Renal cortical epithelial cell (primary cell): ENCODE measurements around the gene LCT. TPM values are rescaled to one million over a fixed set of nuclear protein-coding genes. Genes with fewer than 3 reads are reported as not detected.
"Not testable (repeated sequence)": the region's sequence is repeated elsewhere in the genome, so short reads cannot be mapped to it uniquely, and the experiment has no call there.

Experiments used
- DNase-seq: peaks from one replicate; pipeline ENCODE4 v3.0.0-alpha.2; 2011; ENCODE audit warnings: low read depth
- total RNA-seq: library from RNA; depleted of rRNA; stranded (reverse); fragments of >200 nt; gene quantifications from 2 replicates; pipeline ENCODE4 v1.2.3, GENCODE V29; 2014

Gene LCT
- total RNA-seq, 1 donor from 2014 or later: not detected

- peak; percentile 52 for DNase-seq
Measured at GRCh38 chr2:135797497-135798274, 39.3 kb downstream of the LCT start.

GRCh38 chr2:135796606-135797005 is 40.4 kb downstream of the LCT start:
- DNase-seq: no peak

DNA sequence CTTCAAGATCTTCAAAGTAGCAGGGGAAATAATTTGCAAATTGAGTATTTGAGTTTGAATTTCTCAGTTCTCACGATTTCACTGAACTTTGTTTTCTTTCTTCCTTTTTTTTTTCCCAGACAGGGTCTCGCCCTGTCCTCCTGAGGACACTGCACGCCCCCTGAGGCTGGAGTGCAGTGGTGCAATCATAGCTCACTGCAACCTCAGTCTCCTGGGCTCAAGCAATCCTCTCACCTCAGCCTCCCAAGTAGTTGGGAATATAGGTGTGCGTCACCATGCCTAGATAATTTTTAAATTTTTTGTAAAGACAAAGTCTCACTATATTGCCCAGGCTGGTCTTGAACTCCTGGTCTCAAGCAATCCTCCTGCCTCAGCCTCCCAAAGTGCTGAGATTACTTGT is 41.3 kb downstream of the LCT start:
- not testable (repeated sequence) for DNase-seq

DNA sequence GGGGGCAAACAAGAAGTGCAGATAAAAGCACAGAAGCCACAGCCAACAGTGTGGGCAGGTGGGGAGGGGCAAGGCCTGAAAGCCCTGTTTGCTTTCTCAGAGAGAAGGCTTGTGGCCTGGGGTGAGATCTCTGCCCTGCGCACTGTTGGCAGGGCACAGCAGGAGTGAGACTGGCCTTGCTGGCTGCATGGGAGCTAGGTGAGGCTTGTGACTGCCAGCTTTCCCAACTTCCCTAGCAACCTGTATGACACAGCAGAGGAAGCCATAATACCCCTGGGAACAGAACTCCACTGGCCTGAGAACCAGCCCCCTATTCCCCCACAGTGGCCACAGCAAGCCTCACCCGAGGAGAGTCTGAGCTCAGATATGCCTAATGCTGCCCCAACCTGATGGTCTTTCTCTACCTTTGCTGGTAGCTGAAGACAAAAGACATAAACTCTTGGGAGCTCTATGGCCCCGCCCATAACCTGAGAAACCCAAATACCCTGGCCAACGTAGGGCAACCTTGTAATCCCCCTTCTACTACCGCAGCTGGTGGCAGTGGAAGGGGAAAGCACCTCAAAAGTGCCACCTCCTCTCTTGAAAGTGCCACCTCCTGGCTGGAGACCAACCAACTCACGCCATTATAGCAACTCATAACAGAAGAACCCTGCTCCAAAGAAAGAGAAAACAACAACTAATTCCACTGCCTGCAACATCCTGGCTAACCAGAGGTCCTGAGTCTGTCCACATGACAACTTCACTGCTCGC is 44.4 kb downstream of the LCT start:
- DNase-seq: no peak

- peak; percentile 64 for DNase-seq
Measured at GRCh38 chr2:135791418-135792190, 45.4 kb downstream of the LCT start.

- DNase-seq: no peak
Measured at GRCh38 chr2:135790423-135790822, 46.6 kb downstream of the LCT start.

GRCh38 chr2:135786823-135787222 is 50.2 kb downstream of the LCT start:
- peak; percentile 91 for DNase-seq

GRCh38 chr2:135785032-135785431 is 52.0 kb downstream of the LCT start:
- no peak for DNase-seq

GRCh38 chr2:135783439-135783838 is 53.5 kb downstream of the LCT start:
- DNase-seq: peak; percentile 12

- no peak for DNase-seq
Measured at GRCh38 chr2:135782231-135782630, 54.8 kb downstream of the LCT start.

GRCh38 chr2:135776367-135776766 is 60.6 kb downstream of the LCT start:
- DNase-seq: no peak

DNA sequence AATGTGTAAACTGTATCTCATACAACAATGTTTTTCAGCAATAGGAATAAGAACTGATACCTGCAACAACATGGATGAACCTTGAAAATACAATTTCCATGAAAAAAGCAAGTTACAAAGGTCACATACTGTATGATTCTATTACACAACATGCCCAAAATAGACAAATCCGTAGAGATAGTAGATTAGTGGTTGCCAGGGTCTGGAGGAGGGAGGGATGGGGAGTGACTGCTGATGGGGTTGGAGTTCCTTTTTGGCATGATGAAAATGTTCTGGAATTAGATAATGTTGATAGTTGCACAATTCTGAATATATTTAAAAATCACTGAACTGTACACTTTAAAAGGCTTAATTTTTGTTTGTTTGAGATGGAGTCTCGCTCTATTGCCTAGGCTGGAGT is 61.6 kb downstream of the LCT start:
- DNase-seq: no peak

- DNase-seq: no peak
Measured at GRCh38 chr2:135773917-135774316, 63.1 kb downstream of the LCT start.

GRCh38 chr2:135773319-135773718 is 63.7 kb downstream of the LCT start:
- DNase-seq: no peak

DNA sequence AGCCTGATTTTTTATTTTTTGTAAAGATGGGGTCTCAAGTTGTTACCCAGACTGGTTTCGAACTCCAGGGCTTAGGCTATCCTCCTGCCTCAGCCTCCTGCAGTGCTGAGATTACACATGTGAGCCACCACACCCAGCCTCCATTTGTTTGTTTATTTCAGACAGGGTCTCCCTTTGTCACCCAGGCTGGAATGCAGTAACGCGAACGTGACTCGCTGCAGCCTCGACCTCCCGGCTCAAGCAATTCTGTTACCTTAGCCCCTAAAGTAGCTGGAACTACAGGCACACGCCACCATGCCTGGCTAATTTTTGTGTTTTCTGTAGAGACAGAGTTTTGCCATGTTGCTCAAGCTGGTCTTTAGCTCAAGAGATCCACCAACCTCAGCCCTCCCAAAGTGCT is 68.1 kb downstream of the LCT start:
- no peak for DNase-seq

DNA sequence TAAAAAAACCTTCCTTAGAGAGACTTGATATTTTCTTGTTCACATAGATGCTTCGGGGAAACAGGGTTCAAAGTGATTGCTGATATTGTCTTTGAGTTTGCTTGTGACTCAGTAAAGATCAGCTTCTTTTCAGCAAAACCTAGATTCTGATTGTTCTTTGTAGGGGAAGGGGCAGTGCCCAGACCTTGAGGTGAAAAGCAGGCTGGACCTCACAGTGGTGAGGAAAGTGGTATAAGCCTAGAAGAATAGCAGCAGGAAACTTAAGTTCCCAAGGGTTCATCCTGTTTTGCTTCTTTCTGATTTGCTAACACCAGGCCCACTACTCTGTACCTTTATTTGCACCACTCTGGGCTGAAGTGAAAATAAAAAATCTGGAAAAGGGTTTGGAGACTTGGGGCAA is 74.5 kb downstream of the LCT start:
- no peak for DNase-seq

GRCh38 chr2:135762022-135762421 is 75.0 kb downstream of the LCT start:
- DNase-seq: no peak

DNA sequence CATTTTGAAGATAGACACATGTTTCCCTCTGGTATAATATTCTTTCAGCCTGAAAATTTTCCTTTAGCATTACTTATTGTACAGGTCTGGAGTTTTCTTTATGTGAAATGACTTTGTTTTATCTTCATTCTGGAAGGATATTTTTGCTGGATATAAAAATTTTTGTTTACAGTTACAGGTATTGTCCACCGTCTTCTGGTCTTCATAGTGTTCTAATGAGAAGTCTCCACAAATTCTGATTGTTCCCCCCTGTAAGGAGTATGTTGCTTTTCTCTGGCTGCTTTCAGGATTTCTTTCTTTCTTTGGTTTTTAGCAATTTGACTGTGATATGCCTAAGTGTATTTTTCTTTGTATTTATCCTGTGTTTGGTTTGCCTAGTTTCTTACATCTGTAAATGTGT is 80.3 kb downstream of the LCT start:
- no peak for DNase-seq

GRCh38 chr2:135755573-135755972 is 81.4 kb downstream of the LCT start:
- no peak for DNase-seq

DNA sequence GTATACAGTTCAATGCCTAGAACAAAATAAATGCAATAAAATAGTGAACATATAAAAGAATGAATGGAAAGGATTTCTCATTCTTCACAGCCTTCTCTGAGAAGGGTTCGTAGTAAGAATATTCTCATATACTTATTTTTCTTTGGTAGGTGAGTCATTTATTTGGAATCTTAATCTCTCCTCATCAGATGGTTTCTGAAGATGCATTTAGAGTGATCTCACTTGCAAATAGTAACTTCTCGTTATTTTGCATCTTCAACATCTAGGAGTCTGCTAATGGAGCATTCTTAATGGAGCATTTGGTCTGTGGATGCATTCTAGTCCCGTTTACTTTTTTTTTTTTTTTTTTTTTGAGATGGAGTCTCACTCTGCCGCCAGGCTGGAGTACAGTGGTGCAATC is 91.4 kb downstream of the LCT start:
- peak; percentile 29 for DNase-seq

DNA sequence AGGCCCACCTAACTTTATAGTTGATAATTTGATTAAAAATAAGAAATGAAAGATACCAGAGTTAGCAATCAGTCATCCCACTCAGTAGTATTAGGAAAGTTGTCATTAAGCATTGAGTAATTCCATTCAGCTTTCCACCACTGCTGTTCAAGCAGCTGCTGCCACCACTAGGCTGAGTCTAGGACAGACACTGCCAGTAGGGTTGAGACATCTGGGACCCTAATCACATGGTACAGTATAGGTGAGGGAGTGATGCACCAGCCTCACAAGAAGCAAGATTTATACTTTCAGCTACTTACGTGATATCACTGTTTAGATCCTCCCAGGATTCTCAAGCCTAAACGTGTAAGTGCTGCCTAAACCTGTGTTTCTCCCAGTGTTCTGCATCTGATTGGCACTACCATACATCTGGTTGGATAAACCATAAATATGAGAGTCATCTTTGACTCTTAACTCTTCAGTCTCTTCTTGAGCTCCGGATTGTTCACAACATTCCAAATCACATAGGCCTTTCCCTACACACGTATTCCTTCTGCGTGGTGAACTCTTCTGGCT is 92.1 kb downstream of the LCT start:
- peak; percentile 49 for DNase-seq

DNA sequence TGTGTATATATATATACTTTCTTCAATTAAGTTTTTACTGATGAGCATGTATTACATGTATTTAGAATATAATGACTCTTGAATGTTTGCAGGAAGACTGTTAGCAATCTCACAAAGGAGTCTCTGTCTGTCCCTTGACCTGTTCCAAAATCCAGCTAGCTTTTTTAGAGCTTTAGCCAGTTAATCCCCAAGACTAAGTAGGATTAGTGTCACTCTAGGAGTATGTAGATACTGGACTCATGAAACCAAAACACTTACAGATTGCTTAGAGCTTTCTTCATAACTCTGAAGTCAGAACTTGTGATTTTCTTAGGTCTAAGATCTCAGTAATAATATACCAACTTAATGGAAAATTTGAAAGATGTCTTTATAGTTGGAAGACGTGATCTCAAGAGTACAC is 93.1 kb downstream of the LCT start:
- no peak for DNase-seq
